AG10803 (cell line): ENCODE measurements around the gene P2RX5.
"Not testable (repeated sequence)": the region's sequence is repeated elsewhere in the genome, so short reads cannot be mapped to it uniquely, and the experiment has no call there.

Experiments
- DNase-seq: peaks from one replicate; pipeline ENCODE4 v3.0.0; 2010; ENCODE audit warnings: low read depth
- H3K4me3 ChIP-seq: 2 replicates; pipeline ENCODE4 v1.5.1; 2011; ENCODE audit warnings: mild to moderate bottlenecking, low read length, control low read depth
- TF ChIP-seq, protein P1 (sequence below): conservative IDR thresholded peaks from 2 replicates; pipeline ENCODE4 v1.5.1; 2011; ENCODE audit warnings: mild to moderate bottlenecking, low read length, control low read depth, inconsistent platforms

P2RX5 gene

DNA sequence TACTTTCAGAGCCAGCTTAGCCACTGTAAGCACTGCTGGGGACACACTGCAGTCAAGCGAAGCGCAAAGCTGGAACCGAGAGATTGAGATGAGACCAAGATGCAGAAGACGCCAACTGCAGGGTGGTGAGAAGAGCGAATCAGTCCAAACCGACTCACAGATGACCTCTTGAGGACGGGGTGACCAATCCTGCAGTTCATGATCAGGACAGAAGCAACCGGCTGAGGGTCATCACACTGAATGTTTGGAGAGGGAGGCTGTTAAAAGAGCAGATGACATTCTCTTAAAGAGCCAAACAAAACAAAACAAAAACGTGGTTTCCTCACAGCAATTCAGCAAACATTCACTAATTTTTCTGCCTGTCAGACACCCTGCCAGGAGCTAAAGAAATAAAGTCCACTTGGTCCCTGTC is 36.3 kb upstream of the P2RX5 start:
- DNase-seq, result peak; percentile 27
- no peak overlapping the region for H3K4me3 ChIP-seq
- TF ChIP-seq, protein P1, sequence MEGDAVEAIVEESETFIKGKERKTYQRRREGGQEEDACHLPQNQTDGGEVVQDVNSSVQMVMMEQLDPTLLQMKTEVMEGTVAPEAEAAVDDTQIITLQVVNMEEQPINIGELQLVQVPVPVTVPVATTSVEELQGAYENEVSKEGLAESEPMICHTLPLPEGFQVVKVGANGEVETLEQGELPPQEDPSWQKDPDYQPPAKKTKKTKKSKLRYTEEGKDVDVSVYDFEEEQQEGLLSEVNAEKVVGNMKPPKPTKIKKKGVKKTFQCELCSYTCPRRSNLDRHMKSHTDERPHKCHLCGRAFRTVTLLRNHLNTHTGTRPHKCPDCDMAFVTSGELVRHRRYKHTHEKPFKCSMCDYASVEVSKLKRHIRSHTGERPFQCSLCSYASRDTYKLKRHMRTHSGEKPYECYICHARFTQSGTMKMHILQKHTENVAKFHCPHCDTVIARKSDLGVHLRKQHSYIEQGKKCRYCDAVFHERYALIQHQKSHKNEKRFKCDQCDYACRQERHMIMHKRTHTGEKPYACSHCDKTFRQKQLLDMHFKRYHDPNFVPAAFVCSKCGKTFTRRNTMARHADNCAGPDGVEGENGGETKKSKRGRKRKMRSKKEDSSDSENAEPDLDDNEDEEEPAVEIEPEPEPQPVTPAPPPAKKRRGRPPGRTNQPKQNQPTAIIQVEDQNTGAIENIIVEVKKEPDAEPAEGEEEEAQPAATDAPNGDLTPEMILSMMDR, result 0 out of 2 replicates have a peak, but pooled peaks have one; percentile 14

DNA sequence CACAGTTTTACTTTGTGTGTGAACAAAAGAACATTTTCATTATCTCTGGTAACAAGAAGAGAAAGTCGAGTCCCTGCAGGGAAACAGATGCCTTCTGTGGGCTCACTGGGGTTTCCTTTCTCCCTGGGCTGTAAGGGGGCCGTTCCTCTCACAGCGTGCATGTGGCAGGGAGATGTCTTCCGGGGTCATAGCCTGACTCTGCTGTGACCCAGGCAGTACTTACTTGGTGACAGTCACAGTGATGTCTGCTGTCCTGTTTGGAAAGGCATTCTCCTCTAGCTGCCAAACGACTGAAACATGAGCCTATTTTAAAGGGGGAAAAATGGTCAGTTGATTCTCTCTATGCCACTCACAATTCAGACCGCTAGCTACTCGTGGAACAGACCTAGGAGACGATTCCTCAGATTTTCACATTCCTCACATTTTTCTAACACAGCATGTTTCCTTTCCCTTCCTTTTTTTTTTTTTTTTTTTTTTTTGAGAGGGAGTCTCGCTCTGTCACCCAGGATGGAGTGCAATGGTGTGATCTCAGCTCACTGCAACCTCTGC is 35.0 kb upstream of the P2RX5 start:
- TF ChIP-seq, protein P1, result no peak
- peak; percentile 63 for DNase-seq
- no peak overlapping the region for H3K4me3 ChIP-seq

DNA sequence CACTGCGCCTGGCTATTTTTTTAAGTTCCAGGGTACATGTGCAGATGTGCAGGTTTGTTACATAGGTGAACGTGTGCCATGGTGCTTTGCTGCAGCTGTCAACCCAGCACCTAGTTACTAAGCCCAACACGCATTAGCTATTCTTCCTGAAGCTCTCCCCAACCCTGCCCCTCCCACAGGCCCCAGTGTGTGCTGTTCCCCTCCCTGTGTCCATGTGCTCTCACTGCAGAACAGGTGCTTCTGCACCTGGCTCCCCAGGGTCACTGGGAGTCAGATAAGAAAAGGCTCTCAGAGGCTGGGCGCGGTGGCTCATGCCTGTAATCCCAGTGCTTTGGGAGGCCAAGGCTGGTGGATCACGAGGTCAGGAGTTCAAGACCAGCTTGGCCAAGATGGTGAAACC is 33.9 kb upstream of the P2RX5 start:
- no peak overlapping the region for H3K4me3 ChIP-seq
- DNase-seq, result no peak
- TF ChIP-seq, protein P1, result no peak

DNA sequence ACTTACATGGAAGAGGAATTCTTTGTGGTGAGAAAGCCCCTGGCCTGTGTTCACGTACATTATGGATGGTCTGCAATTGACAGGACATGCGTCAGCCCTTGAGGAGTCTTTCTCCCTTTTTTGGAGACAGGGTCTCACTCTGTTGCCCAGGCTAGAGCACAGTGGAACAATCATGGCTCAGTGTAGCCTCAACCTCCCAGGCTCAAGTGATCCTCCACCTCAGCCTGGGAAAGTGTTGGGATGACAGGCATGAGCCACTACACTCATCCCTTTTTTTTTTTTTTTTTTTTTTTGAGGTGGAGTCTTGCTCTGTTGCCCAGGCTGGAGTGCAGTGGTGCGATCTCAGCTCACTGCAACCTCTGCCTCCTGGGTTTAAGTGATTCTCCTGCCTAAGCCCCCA is 32.1 kb upstream of the P2RX5 start:
- not testable (repeated sequence) for H3K4me3 ChIP-seq

DNA sequence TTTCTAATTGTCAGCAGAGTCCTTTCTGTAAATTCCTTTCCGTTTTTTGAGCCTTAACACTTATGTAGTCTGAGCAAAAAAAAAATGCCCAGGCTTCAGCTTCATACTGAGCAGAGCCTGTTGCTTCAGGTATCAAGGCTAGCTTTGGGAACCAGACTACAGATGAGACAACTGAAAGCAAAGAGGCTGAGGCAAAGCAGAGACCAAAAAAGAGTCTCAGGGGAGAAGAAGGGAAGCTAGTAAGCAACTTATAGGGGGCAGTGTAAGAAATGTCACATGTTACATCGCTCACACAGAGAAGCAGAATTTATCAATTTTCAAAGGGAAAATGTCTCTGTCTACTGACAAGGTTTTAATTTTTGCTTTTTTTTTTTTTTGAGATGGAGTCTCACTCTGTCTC is 31.1 kb upstream of the P2RX5 start:
- TF ChIP-seq, protein P1, result no peak
- DNase-seq, result no peak
- no peak overlapping the region for H3K4me3 ChIP-seq

More for the DNA sequence above, 32.1 kb upstream of the P2RX5 start:
- DNase-seq, result not testable (repeated sequence)

DNA sequence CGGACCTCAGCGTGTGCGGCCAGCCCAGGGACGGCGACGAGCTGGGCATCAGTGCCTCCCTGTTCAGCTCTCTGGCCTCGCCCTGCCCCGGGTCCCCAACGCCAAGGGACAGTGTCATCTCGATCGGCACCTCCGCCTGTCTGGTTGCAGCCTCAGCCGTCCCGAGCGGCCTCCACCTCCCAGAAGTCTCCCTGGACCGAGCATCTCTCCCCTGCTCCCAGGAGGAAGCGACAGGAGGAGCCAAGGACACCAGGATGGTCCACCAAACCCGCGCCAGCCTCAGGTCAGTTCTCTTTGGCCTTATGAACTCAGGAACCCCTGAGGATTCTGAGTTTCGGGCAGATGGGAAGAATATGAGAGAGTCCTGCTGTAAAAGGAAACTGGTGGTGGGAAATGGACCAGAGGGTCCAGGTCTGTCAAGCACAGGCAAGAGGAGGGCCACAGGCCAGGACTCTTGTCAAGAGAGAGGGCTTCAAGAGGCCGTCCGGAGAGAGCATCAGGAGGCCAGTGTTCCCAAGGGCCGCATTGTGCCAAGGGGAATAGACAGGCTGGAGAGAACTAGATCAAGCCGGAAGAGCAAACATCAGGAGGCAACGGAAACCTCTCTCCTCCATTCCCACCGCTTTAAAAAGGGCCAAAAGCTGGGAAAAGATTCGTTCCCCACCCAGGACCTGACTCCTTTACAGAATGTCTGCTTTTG is 28.6 kb upstream of the P2RX5 start:
- TF ChIP-seq, protein P1, result no peak
- peak overlapping the region; percentile 92 for H3K4me3 ChIP-seq
- no peak for DNase-seq

DNA sequence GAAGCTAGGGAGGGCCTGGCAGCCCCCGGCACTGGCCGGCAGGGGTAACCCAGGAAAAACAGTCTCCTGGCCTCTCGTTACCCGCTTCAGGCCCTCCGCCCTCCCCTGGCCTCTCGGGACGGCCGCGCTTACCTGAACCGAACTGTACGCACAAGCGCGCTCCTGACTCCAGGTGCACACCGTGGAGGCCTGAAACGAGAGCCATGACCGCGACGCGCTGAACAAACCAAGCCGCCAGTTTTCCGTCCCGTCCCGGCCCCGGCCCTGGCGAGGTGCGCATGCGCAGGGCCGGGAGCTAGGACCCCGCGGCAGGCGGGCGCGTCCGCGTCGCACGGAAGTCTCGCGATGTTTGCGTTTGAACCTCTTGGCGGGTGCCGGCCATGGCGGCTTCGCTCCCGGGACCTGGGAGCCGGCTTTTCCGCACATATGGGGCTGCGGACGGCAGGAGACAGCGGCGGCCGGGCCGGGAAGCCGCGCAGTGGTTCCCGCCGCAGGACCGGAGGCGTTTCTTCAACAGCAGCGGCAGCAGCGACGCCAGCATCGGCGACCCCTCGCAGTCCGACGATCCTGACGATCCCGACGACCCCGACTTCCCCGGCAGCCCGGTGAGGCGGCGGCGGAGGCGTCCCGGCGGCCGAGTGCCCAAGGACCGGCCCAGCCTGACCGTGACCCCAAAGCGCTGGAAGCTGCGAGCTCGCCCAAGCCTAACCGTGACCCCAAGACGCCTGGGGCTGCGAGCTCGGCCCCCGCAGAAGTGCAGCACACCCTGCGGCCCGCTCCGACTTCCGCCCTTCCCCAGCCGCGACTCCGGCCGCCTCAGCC is 27.8 kb upstream of the P2RX5 start, which contains the start of gene HASPIN:
Gene HASPIN, plus strand, starts transcription at position 348 of the 822 bp plus-strand sequence. Its CDS starts 33 bp downstream, at position 381.
- DNase-seq, result peak; percentile 82
- TF ChIP-seq, protein P1, result peak; percentile 37
- peak within 1 kb of the TSS; percentile 92 for H3K4me3 ChIP-seq
